Brain pericyte (primary cell): Measurements from ENCODE around the gene UGT1A10.
"Not testable (repeated sequence)": the region's sequence is repeated elsewhere in the genome, so short reads cannot be mapped to it uniquely, and the experiment has no call there.

Experiments used
- DNase-seq: peaks from one replicate; pipeline ENCODE4 v3.0.0-alpha.2; 2012; ENCODE audit warnings: low read depth, low spot score

UGT1A10 gene

GRCh38 chr2:233655943-233656342, 19.7 kb downstream of the UGT1A10 start:
- DNase-seq: not testable (repeated sequence)

DNA sequence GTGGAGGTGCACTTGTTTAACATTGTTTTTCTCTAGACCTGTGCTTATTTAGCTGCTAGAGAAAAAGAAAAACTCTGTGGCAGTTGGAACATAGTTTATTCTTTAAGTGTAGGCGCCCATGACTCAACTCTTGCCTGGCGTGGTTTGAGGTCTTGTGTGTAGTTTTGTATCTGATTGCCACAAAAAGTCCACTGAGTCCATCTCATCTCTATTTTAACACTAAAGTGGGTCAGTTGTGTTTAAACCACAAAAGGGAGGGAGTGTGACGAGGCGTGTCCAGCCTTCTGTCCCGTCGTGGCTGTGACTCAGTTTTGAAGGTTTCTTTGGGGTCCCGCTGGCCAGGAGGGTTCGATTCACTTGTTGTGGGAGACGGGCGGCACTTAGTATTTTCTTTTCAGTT, 20.2 kb downstream of the UGT1A10 start:
- DNase-seq: no peak

DNA sequence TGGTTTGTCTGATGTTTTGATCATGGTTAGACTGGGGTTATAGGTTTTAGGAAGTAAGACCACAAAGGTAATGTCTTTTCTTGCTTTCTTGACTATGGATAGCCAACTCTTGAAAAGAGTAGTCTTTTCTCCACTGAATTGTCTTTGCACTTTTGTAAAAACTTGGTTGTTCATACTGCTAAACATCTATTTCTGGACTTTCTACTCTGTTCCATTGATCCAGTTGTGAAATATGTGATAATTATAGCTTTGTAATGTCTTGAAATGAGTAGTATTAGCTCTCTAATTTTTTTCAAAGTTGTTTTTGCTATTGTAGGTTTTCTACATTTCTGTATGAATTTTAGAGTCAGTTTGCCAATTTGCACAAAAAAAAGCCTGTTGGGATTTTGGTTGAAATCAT, 22.4 kb downstream of the UGT1A10 start:
- no peak for DNase-seq

DNA sequence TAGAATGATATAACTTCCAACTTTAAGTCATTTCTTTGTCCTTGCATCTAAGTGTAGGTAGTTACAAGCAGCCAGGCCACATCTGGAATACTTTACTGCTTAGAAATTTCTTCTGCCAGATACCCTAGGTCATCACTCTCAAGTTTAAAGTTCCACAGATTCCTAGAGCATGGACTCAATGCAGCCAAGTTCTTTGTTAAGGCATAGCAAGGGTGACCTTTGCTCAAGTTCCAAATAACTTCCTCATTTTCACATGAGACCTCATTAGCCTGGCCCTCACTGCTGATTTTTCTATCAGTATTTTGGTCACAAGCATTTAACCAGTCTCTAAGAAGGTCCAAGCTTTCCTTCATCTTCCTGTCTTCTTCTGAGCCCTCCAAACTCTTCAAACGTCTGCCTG, 27.7 kb downstream of the UGT1A10 start:
- DNase-seq: no peak

DNA sequence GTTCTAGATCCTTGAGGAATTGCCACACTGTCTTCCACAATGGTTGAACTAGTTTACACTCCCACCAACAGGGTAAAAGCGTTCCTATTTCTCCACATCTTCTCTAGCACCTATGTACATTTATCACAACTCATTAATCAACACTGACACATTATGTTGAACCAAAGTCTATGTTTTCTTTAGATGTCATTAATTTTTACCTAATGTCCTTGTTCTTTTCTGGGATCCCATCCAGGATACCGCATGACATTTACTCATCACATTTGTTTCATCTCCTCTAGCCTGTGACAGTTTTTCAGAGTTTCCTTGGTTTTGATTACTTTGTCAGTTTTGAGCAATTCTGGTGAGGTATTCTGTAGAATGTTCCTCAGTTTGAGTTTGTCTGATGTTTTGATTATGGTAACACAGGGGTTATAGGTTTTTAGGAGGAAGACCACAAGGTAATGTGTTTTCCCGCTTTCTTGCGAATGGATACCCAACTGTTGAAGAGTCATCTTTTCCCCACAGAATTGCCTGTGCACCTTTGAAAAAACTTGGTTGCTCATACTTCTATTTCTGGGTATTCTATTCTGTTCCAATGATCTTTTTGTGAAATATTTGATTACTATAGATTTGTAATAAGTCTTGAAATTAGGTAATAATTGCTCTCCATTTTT, 32.5 kb downstream of the UGT1A10 start:
- DNase-seq: no peak

GRCh38 chr2:233671290-233672161, 35.3 kb downstream of the UGT1A10 start, which contains the start of gene UGT1A9:
UGT1A9 (plus strand) TSS chr2:233671898; CDS start chr2:233671935, 37 bp downstream.
- no peak for DNase-seq

DNA sequence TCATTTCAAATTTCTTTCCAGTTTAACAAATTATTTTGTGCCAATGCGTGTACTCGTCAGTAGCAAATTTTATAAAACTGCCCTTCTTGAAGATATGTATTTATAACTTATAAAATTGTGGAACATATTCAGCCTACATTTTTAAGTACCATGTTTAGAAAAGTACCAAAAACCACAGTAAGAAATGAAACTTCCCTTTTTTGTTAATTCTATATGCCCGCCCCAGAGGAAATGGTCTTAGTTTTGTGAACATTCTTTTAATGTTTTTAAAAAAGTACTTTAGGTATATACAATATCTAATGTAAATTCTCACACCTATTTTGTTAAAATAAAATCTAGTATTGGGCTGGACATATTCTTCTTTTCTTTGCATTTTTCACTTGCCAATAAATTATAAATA, 36.6 kb downstream of the UGT1A10 start:
- no peak for DNase-seq

DNA sequence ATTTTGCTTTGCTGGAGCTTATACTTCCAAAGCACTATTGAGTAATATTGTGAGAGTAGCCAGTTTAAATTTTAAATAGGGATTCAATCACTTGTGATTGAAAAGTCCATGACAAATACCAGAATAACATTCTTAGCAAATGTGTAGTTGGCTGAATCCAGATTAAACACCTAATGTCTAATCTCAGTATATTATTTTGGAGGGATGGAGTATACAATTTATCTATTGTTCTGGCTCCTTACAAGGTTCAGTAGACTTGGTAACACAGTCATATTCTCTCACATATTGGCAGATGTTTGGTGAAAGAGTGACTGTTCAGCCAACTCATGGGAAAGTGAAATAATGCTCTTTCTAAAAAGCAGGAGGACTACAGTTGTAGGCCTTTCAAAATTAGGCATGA, 37.6 kb downstream of the UGT1A10 start:
- no peak for DNase-seq

- DNase-seq: no peak
Measured at GRCh38 chr2:233674314-233674713, 38.1 kb downstream of the UGT1A10 start.

- no peak for DNase-seq
Measured at GRCh38 chr2:233674995-233675394, 38.7 kb downstream of the UGT1A10 start.

DNA sequence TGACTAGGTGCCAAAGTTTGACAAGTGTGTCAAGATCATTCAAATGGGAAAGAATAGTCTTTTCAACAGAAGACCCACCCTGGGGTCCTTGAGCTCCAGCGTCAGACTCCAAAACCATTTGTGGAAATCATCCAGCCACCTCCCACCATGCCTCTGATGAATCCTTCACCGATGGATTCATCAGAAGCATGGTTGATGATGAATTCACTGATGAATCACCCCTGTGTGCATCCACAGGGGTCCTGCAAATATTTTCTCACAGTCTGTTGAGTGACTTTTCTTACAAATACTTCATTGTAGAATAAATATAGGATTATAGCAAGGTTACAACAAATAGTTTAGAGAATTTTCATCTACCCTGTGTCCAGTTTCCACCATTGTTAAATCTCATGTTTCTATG, 39.8 kb downstream of the UGT1A10 start:
- no peak for DNase-seq

DNA sequence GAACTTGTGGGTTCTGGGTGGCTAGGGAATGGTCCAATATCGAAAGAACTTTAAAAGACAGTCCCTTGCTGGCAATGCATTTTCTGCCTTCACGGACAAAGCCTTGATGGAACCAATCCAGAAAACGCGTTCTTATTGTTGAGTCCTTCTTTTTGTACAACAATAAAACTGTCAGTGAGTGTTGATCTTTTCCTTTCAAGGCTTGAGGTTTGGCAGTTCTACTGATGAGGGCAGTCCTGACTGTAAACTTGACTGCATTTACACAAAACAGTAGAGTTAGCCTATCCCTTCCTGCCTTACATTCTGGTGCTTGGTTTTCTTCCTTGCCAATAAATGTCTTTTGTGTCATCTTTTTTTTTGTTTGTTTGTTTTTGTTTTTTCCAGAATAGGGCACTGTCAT, 42.9 kb downstream of the UGT1A10 start:
- DNase-seq: no peak

DNA sequence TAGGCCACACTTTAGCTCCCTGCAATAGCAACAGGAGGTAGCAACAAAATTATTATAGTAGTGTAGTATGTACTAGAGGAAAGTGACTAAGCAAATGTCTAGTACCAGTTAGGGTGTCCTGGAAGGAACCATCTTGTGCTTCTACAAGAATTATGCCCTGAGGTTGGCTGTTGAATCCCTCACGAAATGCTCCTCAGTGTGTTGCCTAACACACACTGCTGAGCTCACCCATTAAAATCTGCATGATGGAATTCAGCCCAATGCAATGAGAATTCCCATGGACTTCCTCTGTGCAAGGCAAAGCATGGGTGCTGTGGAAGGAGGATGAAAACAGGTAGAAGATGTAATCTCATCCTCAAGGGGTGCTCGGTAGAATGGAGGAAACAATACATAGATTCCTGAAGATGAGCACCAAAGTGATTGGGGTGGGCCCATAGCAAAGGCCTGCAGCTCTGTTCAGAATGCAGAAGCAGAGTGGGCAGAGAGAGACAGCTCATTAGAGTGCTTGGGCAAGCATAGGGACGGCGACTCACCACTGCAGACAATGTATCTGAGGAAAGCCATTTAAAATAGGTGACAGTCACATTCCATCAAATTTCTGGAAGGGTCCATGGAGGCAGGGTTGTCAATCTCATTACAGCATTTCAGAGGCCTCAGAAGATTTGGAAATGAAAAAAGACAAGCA, 44.3 kb downstream of the UGT1A10 start:
- DNase-seq: no peak

GRCh38 chr2:233681521-233682099, 45.4 kb downstream of the UGT1A10 start, which contains the start of gene UGT1A7:
UGT1A7 (plus strand) TSS chr2:233681901; CDS start chr2:233681938, 37 bp downstream.
- DNase-seq: no peak

DNA sequence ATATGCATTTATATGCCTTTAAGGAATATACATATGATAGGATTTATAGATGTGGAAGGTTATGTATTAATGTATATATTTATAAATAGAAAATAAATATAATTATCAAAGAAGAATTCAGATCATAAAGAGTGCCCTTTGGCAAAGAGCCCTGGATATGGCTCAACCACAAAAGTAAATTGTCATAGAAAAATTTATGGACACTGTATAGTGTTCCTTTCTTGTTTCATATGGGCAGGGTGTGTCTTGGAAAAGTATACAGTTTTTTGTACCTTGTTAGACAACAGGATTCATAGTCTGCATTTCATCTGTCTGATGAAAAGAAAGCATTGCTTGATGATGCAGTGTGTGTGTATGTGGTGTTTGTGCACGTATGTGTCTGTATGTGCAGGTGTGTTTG, 48.4 kb downstream of the UGT1A10 start:
- DNase-seq: no peak

DNA sequence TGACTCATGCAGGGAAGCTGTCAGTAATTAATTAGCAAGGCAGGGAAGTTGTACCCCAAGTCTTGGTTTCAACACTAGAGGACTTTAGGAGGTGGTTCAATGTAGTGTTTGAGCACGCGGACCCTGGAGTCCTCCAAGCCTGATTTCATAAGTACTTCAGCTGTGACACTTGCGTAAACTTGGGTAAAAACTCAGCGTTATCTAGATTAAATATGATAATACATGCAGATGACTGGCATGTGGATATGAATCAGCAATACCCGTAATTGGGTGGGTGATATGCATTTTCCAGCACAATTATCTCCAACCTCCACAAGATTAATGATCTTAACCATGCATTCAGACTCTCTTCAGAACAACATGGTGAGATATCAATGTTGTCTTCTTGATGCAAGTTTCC, 50.7 kb downstream of the UGT1A10 start:
- DNase-seq: no peak

DNA sequence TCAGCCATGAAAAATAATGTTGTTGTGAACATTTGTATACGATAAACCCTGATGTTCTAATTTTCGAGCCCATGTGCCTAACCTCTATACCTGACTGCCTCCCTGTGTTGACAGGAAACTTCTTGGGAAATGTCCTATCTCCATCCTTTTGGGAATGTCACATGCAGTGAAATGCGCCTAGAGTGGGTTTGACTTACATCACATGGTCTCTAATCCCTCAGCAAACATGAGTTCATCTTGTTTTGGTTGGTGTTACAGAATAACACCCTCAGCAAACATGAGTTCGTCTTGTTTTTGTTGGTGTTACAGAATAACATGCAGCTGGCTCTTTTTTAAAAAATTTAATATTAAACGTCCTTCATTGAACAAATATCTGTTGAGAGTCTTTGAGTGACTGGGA, 52.1 kb downstream of the UGT1A10 start:
- no peak for DNase-seq

- DNase-seq: no peak
Measured at GRCh38 chr2:233689031-233689430, 52.8 kb downstream of the UGT1A10 start.

DNA sequence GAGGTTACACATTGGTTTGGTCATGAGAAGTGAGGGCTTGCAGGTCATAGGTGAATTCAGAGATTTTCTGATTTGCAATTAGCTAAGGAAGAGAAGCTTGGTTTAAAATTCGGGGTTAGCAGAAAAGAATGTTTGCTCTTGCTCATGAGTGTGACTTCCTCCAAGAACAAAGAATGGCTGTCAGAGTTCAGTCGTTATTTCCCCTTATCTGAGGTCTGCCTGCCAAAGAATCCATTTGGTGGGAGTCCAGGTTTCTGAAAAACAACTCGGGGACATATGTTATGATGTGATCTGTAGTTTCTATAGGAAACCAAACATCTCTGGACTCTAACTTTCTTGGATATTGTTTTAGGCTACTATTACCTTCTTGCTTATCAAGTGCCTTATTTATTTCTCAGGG, 53.3 kb downstream of the UGT1A10 start:
- DNase-seq: no peak

DNA sequence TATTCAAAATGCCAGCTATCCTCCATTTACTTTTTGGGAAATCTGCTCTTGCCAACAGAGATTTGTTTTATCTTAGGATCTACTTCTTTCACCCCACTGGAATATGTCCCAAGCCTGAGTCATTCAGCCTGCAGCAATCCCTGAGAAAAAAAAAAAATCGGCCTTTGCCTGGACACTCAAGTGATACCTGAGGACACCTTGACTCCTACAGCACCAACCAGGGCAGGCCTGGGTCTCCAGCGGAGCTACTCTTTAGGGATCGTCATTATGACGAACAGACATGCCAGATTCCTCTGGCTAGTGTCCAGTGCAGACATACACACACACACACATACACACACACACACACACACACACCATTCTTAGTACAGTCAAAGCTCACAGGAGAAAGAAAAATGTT, 54.2 kb downstream of the UGT1A10 start:
- DNase-seq: no peak

- no peak for DNase-seq
Measured at GRCh38 chr2:233691443-233692433, 55.5 kb downstream of the UGT1A10 start.
